NCI-H1436 (cell line): Measurements from ENCODE around the gene PRKG1.
"Not testable (repeated sequence)": the region's sequence is repeated elsewhere in the genome, so short reads cannot be mapped to it uniquely, and the experiment has no call there.

ENCODE experiments used
- DNase-seq: peaks from one replicate; lab custom pipeline; 2025; lab: John Stamatoyannopoulos, UW

PRKG1 gene

GRCh38 chr10:51117053-51117660 is 42.9 kb downstream of the PRKG1 start:
- DNase-seq = no peak

DNA sequence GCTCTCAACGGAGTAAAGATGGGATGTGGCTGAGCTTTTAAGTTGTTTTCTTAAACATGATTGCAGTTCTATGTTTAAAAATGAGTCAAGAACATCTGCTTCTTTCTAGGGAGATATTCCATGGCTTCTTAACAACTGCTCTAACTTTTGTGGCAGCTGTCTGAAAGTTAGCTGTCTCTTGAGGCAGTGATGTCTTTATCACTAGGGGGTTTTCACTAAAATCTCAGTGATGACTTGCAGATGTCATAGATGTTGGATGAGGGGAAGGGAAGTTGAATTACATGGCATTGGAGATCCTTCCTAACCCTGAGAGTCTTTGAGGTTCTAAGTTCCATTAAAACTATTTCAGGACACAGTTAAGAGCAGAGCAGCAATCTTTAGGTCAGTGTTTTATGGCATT is 43.5 kb downstream of the PRKG1 start:
- no peak for DNase-seq

- DNase-seq = no peak
These were observed 45.2 kb downstream of the PRKG1 start for GRCh38 chr10:51119441-51119840.

DNA sequence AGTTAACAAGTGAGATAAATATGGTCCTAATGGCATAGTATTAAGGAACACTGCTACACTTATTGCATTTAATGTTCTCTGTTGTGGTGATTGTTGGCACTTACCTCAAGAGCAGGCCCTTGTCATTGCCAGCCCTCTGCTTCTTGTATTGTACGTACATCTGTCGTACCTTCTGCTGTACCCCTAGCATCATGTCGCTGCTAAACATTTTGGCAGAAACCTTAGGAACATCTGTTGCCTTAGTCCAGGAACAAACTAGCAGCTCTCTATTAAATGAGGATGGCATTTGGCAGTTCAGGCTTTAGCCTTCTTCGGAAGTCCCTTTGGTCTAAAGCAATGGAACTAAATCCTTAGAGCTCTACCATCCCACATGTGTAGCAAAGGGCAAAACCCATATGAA is 47.6 kb downstream of the PRKG1 start:
- no peak for DNase-seq

DNA sequence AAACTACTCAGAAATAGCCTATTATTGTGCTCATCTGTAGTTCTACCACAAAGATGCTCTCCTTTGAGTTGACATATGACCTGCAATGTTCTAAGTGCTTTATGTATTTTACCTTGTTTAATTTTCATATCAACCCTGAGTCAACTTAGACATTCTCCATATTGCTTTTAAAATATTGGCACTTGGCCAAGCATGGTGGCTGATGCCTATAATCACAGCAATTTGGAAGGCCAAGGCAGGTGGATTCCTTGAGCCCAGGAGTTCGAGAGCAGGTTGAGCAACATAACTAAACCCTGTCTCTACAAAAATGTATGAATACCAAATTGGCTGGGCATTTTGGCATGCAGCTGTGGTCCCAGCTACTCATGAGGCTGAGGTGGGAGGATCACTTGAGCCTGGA is 50.6 kb downstream of the PRKG1 start:
- no peak for DNase-seq

GRCh38 chr10:51125518-51125917 is 51.2 kb downstream of the PRKG1 start:
- DNase-seq = no peak

GRCh38 chr10:51129946-51130544 is 55.8 kb downstream of the PRKG1 start:
- DNase-seq = no peak

DNA sequence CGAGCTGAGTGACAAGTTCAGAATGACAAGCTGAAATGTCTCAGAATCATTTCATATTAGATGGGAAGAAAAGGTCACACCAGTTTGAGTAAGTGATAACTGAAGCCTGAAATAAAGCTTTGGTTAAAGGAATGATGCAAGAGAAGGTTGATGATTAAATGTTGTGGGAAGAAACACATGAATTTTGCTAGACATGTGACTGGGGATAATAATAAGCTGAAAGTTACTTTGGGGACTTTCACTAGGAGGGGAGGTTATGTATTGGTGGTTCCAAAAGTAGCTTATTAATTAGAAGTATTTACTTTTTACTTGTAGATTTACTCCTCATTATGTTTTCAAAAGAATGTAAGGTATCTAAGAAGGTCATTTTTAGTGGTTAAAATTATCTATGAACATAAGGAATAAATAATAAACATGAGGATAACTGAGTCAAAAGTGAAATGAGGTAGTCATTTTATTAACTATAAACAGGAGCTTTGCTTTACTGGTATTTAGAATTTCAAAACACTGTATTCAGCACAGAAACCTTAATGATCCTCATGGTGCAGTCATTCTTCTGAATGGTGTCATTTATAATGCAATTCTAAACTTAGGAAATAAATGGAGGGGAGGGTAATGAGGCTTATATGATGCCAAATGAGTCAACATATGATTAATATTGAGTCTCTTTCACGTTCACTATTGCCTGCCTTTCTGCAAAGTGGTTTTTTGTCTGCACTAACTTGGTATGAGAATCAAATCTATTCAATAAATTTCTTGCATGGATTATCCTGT is 63.7 kb downstream of the PRKG1 start:
- no peak for DNase-seq

GRCh38 chr10:51139176-51139575 is 64.9 kb downstream of the PRKG1 start:
- DNase-seq = no peak

- DNase-seq = no peak
These were observed 66.7 kb downstream of the PRKG1 start for GRCh38 chr10:51141010-51141409.

GRCh38 chr10:51144161-51144781 is 70.0 kb downstream of the PRKG1 start:
- no peak for DNase-seq

- no peak for DNase-seq
These were observed 71.1 kb downstream of the PRKG1 start for GRCh38 chr10:51145375-51145774.

DNA sequence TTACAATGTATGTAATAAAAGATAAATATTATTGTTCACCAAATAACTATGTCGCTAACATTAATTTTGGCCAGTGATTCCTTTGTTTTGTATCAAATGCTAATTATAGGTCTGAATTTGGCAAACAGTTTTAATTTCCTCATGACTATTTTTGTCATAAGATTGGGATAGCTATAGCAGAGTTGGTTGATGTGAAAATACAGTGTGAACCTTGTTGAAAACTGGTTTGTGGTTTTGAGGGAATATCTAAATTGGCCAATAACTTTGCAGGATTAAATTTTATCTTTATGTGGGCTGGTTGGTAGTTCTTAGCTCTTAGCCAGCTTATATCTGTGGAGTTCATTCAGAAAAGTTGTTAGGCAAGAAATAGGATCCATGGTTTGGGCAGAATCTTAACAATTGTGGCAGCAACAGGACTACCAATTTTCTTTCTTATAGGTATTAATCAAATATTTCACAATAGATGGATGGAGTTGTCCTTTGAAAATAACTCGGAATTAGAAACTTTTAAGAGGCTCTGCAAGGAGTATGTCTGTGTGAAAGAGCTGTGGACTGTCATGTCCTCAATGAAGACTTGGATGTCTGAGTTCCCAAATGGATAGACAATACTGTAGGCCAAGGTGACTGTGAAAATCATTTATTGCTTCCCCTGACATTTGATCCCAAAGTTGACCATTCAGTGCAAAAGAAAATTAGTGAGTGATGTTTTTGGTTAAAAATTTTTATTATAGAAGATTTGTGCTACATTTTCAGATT is 73.5 kb downstream of the PRKG1 start:
- DNase-seq = no peak

DNA sequence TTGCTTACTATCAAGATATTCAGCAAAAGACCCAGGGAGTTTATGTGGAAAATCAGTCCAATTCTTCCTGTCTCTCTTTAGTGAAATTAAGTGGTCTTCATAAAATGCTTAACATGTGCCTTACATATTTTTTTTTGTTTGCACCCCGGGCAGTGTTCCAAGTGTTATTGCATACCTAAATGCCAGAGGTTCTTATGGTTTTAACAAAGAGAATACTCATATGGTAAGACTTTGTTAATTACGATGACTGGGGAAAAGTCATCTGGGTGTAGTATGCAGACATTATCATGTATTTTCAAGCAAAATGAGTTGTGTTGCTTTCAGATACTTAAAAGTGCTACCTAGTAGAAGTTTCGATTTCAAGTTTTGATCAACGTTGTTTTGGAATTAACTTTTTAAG is 82.6 kb downstream of the PRKG1 start:
- no peak for DNase-seq

GRCh38 chr10:51158832-51159231 is 84.5 kb downstream of the PRKG1 start:
- no peak for DNase-seq

DNA sequence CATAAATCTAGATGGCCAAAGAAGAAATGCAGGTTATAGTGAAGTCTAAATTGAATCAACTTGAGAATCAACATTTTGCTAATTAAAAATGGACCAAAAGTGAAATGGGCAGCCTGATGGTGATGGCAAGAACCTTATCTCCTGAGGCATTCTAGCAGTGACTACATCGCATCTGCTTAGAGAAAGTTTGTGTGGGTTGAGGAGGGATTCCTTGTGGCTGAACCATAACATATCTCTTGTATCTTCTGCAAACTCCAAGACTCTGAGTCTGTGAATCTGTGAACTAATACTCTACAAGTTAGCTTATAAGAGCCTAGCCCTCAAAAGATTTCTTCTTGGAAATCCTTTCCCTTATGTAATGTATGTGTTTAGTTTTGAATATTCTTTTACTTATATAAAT is 85.6 kb downstream of the PRKG1 start:
- DNase-seq = no peak

DNA sequence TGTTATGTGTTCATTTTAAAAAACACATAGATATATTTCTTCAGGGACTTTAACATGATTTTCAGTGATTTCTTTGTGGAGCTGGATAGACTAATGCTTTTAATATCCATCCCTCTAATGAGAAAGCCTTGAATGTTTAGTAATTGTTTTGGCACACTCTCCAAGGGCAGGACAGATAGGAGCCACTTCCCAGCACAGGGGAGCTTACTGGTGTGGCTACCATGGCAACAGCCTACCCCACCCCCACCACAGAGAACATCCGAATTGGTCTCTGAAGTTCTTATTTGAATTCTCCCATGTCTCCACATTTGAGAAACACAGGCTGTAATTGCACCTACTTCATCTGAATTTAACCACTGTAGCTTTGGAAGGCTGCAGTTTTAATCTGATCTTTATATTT is 87.7 kb downstream of the PRKG1 start:
- DNase-seq = no peak

GRCh38 chr10:51163380-51164049 is 89.2 kb downstream of the PRKG1 start:
- DNase-seq = not testable (repeated sequence)

- no peak for DNase-seq
These were observed 94.0 kb downstream of the PRKG1 start for GRCh38 chr10:51168086-51168815.

DNA sequence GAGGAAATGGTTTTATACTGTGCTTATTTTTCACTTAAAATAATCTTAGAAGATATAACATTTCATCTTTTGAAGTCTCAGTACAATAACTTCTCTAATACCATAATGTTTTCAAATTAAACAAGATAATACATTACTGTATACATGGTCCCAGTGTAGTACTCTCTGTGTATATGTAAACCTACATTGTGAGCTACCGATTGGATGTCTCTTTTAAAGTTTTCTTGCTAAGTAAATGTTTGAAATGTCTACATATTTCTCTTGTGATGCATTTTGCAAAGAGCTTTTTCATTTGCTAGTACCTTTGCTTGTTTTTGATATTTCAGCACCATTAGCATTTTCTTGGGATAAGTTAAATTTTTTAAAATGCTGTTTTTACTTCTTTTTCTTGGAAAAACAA is 94.8 kb downstream of the PRKG1 start:
- DNase-seq = no peak
